Natural killer cell (primary cell): ENCODE measurements around the gene MAPK11. TPM values are rescaled to one million over a fixed set of nuclear protein-coding genes. Genes with fewer than 3 reads are reported as not detected.

Experiments used
- ATAC-seq, 3 donors: fragments of 150-1000 bp in 2 of 3; fragments of 200-7000 bp in 1 of 3; cut with Tn5 transposase; 1 replicate in 1 of 3; 2 replicates in 2 of 3; pipeline ENCODE4 v1.10.0; 2021; ENCODE audit warnings: mild to moderate bottlenecking in 2 of 3, moderate library complexity in 2 of 3
- DNase-seq, 2 donors: peaks; one replicate each; pipeline versions ENCODE4 v3.0.0 to v3.0.0-alpha.2; 2013 to 2021; ENCODE audit warnings: mixed read lengths in 1 of 2
- H3K27ac ChIP-seq: one replicate; pipeline ENCODE4 v1.5.1; 2013; ENCODE audit warnings: mild to moderate bottlenecking, low read length
- H3K27me3 ChIP-seq: one replicate; pipeline ENCODE4 v1.6.1; 2013; ENCODE audit warnings: low read length; ENCODE audit not compliant: control insufficient read depth, insufficient read depth
- H3K36me3 ChIP-seq: one replicate; pipeline ENCODE4 v1.6.1; 2013; ENCODE audit warnings: low read length; ENCODE audit not compliant: control insufficient read depth, insufficient read depth
- H3K4me1 ChIP-seq: one replicate; pipeline ENCODE4 v1.6.1; 2013; ENCODE audit warnings: low read length; ENCODE audit not compliant: control insufficient read depth, insufficient read depth
- H3K4me3 ChIP-seq: one replicate; pipeline ENCODE4 v1.5.1; 2013; ENCODE audit warnings: low read length
- H3K9me3 ChIP-seq: one replicate; pipeline ENCODE4 v1.6.1; 2013; ENCODE audit warnings: low read length; ENCODE audit not compliant: control insufficient read depth, insufficient read depth
- H3K27ac Mint-ChIP-seq, 2 donors: one replicate each; pipeline ENCODE4 v1.8.0; 2022; ENCODE audit warnings: mild to moderate bottlenecking in 2 of 2, mixed read lengths in 2 of 2, moderate library complexity in 1 of 2
- H3K27me3 Mint-ChIP-seq, 2 donors: one replicate each; pipeline ENCODE4 v1.8.0; 2022; ENCODE audit warnings: low read depth in 2 of 2, mixed read lengths in 2 of 2
- H3K36me3 Mint-ChIP-seq: one replicate; pipeline ENCODE4 v1.8.0; 2022; ENCODE audit warnings: mixed read lengths
- H3K4me1 Mint-ChIP-seq, 2 donors: one replicate each; pipeline ENCODE4 v1.8.0; 2022; ENCODE audit warnings: mixed read lengths in 2 of 2
- H3K4me3 Mint-ChIP-seq: one replicate; pipeline ENCODE4 v1.8.0; 2022; ENCODE audit warnings: mild to moderate bottlenecking, moderate library complexity, mixed read lengths
- H3K9me3 Mint-ChIP-seq, 2 donors: one replicate each; pipeline ENCODE4 v1.8.0; 2022; ENCODE audit warnings: mixed read lengths in 2 of 2
- WGBS: methylation state at CpG from one replicate; pipeline ENCODE4 v1.1.7; 2013; ENCODE audit warnings: missing lambda C conversion rate; ENCODE audit not compliant: insufficient coverage; 5-methylcytosine and 5-hydroxymethylcytosine counted together
- intact Hi-C: fragments of 100-400 bp; cut with micrococcal nuclease; formaldehyde crosslinking; loops from one replicate; pipeline ENCODE4 v1.14.2; 2022
- total RNA-seq, 4 donors: library from RNA; stranded (reverse); fragments of 120-200 nt in 1 of 4; gene quantifications; one replicate each; pipeline versions ENCODE4 v1.2.3 to v1.2.4, GENCODE V29; 2013 to 2022
- TF ChIP-seq, protein P1 (sequence below): fragments of 200-600 bp; IDR thresholded peaks from one replicate; pipeline ENCODE4 v1.8.0; 2022; ENCODE audit warnings: antibody characterized with exemption

The MAPK11 gene
- total RNA-seq, 3 donors from 2014 or later (not counting 1 experiment from before 2014, with no cell fraction given) = 2.2 to 3.1 (median 2.2) TPM

DNA sequence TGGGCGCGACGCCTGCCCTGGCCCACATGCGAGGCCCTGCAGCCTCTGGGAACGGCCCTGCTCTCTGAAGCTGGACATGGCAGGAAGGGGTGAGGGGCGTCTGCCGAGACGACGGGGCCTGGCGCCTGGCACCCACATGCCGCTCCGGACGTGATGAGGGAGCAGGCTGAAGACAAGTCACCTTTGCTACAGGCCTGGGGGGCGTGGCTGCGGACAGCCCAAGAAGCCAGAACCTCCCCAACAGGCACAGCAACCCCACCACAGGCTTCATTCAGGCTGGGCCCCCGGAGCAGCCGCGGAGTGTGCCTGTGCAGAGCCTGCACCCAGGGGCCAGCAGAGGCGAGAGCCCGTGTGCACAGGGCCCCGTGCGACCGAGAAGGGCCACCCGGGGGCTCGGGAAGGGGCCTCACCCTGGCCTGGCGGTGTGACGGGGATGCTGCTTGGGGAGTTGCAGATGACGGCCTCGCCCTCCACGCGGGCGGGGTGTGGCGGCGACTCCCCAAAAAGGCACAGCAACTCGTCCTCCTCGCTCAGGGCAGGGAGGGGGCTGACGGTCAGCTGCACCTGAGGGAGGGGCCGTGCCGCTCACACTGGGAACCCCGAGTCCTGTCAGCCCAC, 16.6 kb upstream of the MAPK11 start:
- no peak overlapping the region for H3K27ac Mint-ChIP-seq
- H3K27me3 Mint-ChIP-seq = peaks cover 0 to 4% of the 10 kb centered on the region in 2 donors
- ATAC-seq (no peak), DNase-seq (no peak)
- 93% methylated on average over 40 of the region's 40 CpGs for WGBS
- H3K36me3 Mint-ChIP-seq = no peaks in the 10 kb centered on the region
- Histone ChIP-seq H3K4me3 (no peak overlapping the region), H3K4me1 (peaks cover 8% of the 10 kb centered on the region), H3K9me3 (no peaks in the 10 kb centered on the region), H3K27me3 (no peaks in the 10 kb centered on the region), H3K27ac (no peak overlapping the region), H3K36me3 (no peaks in the 10 kb centered on the region)
- H3K4me1 Mint-ChIP-seq = no peaks in the 10 kb centered on the region
- TF ChIP-seq, protein P1, sequence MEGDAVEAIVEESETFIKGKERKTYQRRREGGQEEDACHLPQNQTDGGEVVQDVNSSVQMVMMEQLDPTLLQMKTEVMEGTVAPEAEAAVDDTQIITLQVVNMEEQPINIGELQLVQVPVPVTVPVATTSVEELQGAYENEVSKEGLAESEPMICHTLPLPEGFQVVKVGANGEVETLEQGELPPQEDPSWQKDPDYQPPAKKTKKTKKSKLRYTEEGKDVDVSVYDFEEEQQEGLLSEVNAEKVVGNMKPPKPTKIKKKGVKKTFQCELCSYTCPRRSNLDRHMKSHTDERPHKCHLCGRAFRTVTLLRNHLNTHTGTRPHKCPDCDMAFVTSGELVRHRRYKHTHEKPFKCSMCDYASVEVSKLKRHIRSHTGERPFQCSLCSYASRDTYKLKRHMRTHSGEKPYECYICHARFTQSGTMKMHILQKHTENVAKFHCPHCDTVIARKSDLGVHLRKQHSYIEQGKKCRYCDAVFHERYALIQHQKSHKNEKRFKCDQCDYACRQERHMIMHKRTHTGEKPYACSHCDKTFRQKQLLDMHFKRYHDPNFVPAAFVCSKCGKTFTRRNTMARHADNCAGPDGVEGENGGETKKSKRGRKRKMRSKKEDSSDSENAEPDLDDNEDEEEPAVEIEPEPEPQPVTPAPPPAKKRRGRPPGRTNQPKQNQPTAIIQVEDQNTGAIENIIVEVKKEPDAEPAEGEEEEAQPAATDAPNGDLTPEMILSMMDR = no peak
- H3K4me3 Mint-ChIP-seq = no peak overlapping the region
- intact Hi-C loops = no loop called here
- H3K9me3 Mint-ChIP-seq = no peaks in the 10 kb centered on the region

DNA sequence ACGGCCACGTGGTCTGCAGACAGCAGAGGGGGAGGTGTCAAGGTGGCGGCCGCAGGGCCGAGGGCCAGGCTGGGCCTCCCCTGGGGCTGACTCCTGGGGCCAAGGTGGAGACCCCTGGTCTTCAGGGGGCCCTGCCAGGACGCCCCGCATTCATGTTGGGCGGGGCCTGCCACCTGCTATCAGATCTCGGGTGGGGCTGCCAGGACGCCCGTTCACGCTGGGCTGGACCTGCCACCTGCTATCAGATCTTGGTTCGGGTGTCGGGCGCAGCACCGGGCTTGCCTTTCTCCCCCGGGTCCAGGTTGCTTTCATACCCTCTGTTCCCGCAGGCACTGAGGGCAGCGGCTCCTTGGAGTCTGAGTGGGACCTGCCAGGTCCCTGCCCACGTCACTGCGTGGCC, 16.1 kb upstream of the MAPK11 start:
- no peaks in the 10 kb centered on the region for H3K9me3 Mint-ChIP-seq
- H3K9me3 ChIP-seq = no peaks in the 10 kb centered on the region
- H3K27ac ChIP-seq = no peak overlapping the region
- H3K36me3 Mint-ChIP-seq = no peaks in the 10 kb centered on the region
- WGBS = 89% methylated on average over 21 of the region's 21 CpGs
- TF ChIP-seq, protein P1 = no peak
- H3K27me3 Mint-ChIP-seq = no peaks in the 10 kb centered on the region
- H3K27me3 ChIP-seq = no peaks in the 10 kb centered on the region
- no peaks in the 10 kb centered on the region for H3K36me3 ChIP-seq
- intact Hi-C loops = no loop called here
- no peaks in the 10 kb centered on the region for H3K4me1 Mint-ChIP-seq
- H3K4me1 ChIP-seq = peaks cover 3% of the 10 kb centered on the region
- ATAC-seq = no peak
- DNase-seq = no peak
- no peak overlapping the region for H3K4me3 ChIP-seq
- H3K27ac Mint-ChIP-seq = no peak overlapping the region
- H3K4me3 Mint-ChIP-seq = no peak overlapping the region

DNA sequence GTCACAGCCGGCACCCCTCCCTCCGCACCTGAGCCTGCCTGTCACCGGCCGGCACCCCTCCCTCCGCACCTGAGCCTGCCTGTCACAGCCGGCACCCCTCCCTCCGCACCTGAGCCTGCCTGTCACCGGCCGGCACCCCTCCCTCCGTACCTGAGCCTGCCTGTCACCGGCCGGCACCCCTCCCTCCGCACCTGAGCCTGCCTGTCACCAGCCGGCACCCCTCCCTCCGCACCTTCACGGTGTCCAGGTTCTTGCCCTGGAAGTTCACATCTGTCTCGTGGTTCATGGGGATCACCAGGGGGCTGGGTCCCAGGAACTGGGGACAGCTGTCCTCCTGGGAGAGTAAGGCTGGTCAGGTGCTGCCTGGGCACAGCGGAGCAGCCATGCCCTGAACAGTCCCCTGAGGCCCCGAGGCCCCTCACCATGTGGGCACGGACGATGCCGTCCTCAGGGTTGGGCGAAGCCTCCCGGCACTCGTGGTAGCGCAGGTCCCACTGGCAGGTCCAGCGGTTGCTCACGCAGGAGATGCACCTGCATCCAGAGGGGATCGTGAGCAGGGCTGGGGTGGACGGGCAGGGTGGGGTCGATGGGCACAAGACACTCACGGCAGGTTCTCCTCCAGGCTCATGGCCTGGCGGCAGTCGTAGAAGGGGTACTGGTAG, 15.5 kb upstream of the MAPK11 start:
- no peaks in the 10 kb centered on the region for H3K27me3 Mint-ChIP-seq
- Histone ChIP-seq H3K4me3 (no peak overlapping the region), H3K36me3 (no peaks in the 10 kb centered on the region), H3K4me1 (no peaks in the 10 kb centered on the region), H3K27ac (no peak overlapping the region), H3K27me3 (no peaks in the 10 kb centered on the region), H3K9me3 (no peaks in the 10 kb centered on the region)
- intact Hi-C loops = no loop called here
- TF ChIP-seq, protein P1 = no peak
- no peak overlapping the region for H3K4me3 Mint-ChIP-seq
- no peak overlapping the region for H3K27ac Mint-ChIP-seq
- no peak for DNase-seq
- no peaks in the 10 kb centered on the region for H3K9me3 Mint-ChIP-seq
- ATAC-seq = no peak
- no peaks in the 10 kb centered on the region for H3K4me1 Mint-ChIP-seq
- 95% methylated on average over 34 of the region's 34 CpGs for WGBS
- H3K36me3 Mint-ChIP-seq = no peaks in the 10 kb centered on the region

DNA sequence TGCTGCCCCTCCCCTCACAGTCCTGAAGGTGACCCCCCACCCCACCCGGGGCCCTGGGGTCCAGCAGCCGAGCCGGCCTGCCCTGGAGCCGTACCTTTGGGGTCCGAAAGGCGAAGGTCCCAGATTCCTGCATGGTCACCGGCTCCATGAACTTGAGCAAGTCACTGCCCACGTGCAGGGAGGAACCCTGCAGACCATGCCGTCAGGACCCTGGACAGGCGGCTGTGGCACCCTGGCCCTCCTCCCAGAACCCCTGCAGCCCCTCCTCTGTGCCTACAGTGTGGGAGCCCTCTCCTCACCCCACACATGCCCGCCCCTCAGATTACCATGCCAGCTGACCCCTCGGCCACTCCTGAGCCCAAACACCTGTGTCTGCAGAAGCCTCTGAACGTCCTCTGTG, 14.3 kb upstream of the MAPK11 start:
- Histone ChIP-seq H3K4me1 (no peaks in the 10 kb centered on the region), H3K4me3 (no peak overlapping the region), H3K9me3 (no peaks in the 10 kb centered on the region), H3K36me3 (no peaks in the 10 kb centered on the region), H3K27ac (no peak overlapping the region), H3K27me3 (no peaks in the 10 kb centered on the region)
- Mint-ChIP-seq H3K27ac (no peak overlapping the region), H3K4me1 (no peaks in the 10 kb centered on the region), H3K27me3 (no peaks in the 10 kb centered on the region), H3K36me3 (no peaks in the 10 kb centered on the region), H3K4me3 (no peak overlapping the region), H3K9me3 (no peaks in the 10 kb centered on the region)
- 90% methylated on average over 13 of the region's 13 CpGs for WGBS
- intact Hi-C loops = no loop called here
- ATAC-seq (no peak), DNase-seq (no peak)
- TF ChIP-seq, protein P1 = no peak
